Measurements from ENCODE around the gene MORN3.
"Not testable (repeated sequence)": the region's sequence is repeated elsewhere in the genome, so short reads cannot be mapped to it uniquely, and the experiment has no call there.

Gene MORN3

GRCh38 chr12:121669521-121669900 lies at the start of gene MORN3:
TSS of gene MORN3 (minus strand) at chr12:121669654. CDS start at chr12:121669483, 171 bp downstream.
- no peaks in the 10 kb centered on the region for H3K9me3 ChIP-seq (ENCODE audit: low read length)
- H3K4me3 ChIP-seq (ENCODE audit: low read length) = no peak within 1 kb of the TSS
- no peaks in the 10 kb centered on the region for H3K36me3 ChIP-seq (ENCODE audit: insufficient read depth, low read length)
- H3K27me3 ChIP-seq (ENCODE audit: insufficient read depth, low read length) = no peaks in the 10 kb centered on the region
- no peak within 1 kb of the TSS for H2AFZ ChIP-seq (ENCODE audit: low read depth, low read length)
- H3K4me1 ChIP-seq (ENCODE audit: insufficient read depth, low read length) = no peaks in the 10 kb centered on the region

DNA sequence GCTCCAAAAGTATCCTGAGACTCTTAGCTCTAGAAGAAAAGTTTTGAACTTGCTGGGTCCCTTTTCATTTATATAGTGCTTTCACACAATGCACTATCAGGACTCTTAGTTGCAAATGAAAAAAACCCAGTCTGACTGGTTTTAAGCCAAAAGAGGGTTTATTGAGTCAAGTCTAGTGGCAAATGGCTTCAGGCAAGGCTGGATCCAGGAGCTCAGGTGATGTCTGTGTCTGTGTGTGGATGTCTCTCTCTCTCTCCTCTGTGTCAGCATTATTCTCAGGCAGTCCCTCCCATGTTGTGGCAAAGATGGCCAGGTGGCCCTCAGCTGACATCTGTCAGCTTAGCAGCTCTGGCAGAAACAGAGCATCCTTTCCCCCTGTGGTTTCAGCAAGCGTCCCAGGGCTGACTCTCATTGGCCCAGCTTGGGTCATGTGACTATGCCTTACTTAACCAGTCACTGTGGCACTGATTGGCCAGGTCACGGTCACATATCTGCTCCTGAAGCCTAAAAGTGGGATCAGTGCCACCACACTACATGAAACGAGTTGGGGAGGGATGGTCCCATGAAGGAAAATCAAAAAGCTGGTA lies 49.3 kb upstream of the MORN3 start:
- Histone ChIP-seq H3K4me3 (ENCODE audit: low read length) (no peak overlapping the region), H2AFZ (ENCODE audit: low read depth, low read length) (no peak overlapping the region), H3K9me3 (ENCODE audit: low read length) (no peaks in the 10 kb centered on the region)

GRCh38 chr12:121717041-121717699 lies 47.7 kb upstream of the MORN3 start:
- peaks cover 6% of the 10 kb centered on the region for H3K4me1 ChIP-seq (ENCODE audit: insufficient read depth, low read length)
- no peak overlapping the region for H2AFZ ChIP-seq (ENCODE audit: low read depth, low read length)
- H3K9me3 ChIP-seq (ENCODE audit: low read length) = no peaks in the 10 kb centered on the region
- H3K36me3 ChIP-seq (ENCODE audit: insufficient read depth, low read length) = no peaks in the 10 kb centered on the region
- H3K27me3 ChIP-seq (ENCODE audit: insufficient read depth, low read length) = no peaks in the 10 kb centered on the region
- H3K4me3 ChIP-seq (ENCODE audit: low read length) = no peak overlapping the region

More for the DNA sequence above, 49.3 kb upstream of the MORN3 start:
- H3K27me3 ChIP-seq (ENCODE audit: insufficient read depth, low read length) = no peaks in the 10 kb centered on the region
- H3K36me3 ChIP-seq (ENCODE audit: insufficient read depth, low read length) = no peaks in the 10 kb centered on the region
- H3K4me1 ChIP-seq (ENCODE audit: insufficient read depth, low read length) = peaks cover under 1% of the 10 kb centered on the region

- Histone ChIP-seq H3K27me3 (ENCODE audit: insufficient read depth, low read length) (no peaks in the 10 kb centered on the region), H3K9me3 (ENCODE audit: low read length) (no peaks in the 10 kb centered on the region), H3K4me1 (ENCODE audit: insufficient read depth, low read length) (peaks cover 10% of the 10 kb centered on the region), H2AFZ (ENCODE audit: low read depth, low read length) (no peak overlapping the region), H3K36me3 (ENCODE audit: insufficient read depth, low read length) (no peaks in the 10 kb centered on the region), H3K4me3 (ENCODE audit: low read length) (no peak overlapping the region)
Observed at GRCh38 chr12:121715862-121716435, 46.5 kb upstream of the MORN3 start.

DNA sequence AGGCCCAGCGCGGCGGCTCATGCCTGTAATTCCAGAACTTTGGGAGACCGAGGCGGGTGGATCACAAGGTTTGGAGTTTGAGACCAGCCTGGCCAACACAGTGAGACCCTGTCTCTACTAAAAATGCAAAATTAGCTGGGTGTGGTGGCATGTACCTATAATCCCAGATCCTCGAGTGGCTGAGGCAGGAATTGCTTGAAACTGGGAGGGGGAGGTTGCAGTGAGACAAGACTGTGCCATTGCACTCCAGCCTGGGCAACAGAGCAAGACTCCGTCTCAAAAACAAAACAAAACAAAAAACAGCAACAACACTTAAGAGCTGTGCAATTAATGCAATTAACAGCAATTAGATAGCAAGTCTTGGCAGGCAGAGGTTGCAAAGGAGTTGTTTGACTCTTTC lies 45.6 kb upstream of the MORN3 start:
- H3K9me3 ChIP-seq (ENCODE audit: low read length); H3K27me3 ChIP-seq (ENCODE audit: insufficient read depth, low read length); H3K4me3 ChIP-seq (ENCODE audit: low read length); H3K36me3 ChIP-seq (ENCODE audit: insufficient read depth, low read length); H2AFZ ChIP-seq (ENCODE audit: low read depth, low read length): not testable (repeated sequence)
- H3K4me1 ChIP-seq (ENCODE audit: insufficient read depth, low read length) = peaks cover 10% of the 10 kb centered on the region

- Histone ChIP-seq H3K4me1 (ENCODE audit: insufficient read depth, low read length) (peaks cover 10% of the 10 kb centered on the region), H3K36me3 (ENCODE audit: insufficient read depth, low read length) (no peaks in the 10 kb centered on the region), H3K4me3 (ENCODE audit: low read length) (peak overlapping the region; percentile 82), H2AFZ (ENCODE audit: low read depth, low read length) (no peak overlapping the region), H3K9me3 (ENCODE audit: low read length) (no peaks in the 10 kb centered on the region), H3K27me3 (ENCODE audit: insufficient read depth, low read length) (no peaks in the 10 kb centered on the region)
Observed at GRCh38 chr12:121713793-121714192, 44.3 kb upstream of the MORN3 start.

GRCh38 chr12:121713257-121713777 lies 43.9 kb upstream of the MORN3 start:
- Histone ChIP-seq H3K9me3 (ENCODE audit: low read length) (no peaks in the 10 kb centered on the region), H3K27me3 (ENCODE audit: insufficient read depth, low read length) (no peaks in the 10 kb centered on the region), H3K36me3 (ENCODE audit: insufficient read depth, low read length) (no peaks in the 10 kb centered on the region), H3K4me1 (ENCODE audit: insufficient read depth, low read length) (peaks cover 10% of the 10 kb centered on the region), H3K4me3 (ENCODE audit: low read length) (peak overlapping the region; percentile 82), H2AFZ (ENCODE audit: low read depth, low read length) (peak overlapping the region; percentile 93)

DNA sequence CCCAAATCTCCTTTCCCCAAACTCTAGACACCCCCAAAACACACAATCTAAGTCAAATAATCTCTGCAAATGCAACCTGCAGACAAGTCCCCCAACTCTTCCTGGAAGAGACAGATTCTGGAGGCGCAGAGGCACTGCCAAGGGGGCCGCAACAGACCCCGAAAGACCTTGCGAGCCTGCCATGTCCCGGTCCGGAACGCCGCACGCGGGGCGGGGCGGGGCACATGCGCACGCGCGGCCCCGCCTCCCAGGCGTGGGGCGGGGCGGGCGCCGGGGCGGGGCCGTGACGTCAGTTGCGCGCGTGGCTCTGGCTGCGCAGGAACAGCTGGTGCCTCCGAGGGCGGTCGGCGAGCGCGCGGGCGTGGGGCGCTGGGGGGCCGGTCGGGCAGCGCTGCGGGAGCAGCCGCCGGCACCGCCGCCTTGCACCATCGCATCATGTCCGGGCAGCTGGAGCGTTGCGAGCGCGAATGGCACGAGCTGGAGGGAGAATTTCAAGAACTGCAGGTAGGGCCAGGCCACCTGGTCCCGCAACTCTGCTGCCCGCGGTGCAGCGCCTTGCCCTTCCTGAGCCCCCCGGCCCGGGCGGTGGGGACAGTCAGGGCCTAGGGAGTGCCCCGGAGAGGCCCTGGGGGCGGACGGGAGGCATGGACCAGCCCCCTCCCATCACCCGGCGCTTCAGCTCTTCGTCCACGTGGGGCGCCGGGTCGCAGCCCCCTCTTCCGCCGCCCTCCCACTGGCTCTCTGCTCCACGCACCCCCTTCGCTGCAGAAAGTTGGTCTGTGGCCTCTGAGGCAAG lies 43.2 kb upstream of the MORN3 start, which contains the start of gene TMEM120B:
TMEM120B (plus strand) TSS at position 292 of the 796 bp plus-strand sequence; CDS start at position 436, 144 bp downstream.
- peak within 1 kb of the TSS; percentile 82 for H3K4me3 ChIP-seq (ENCODE audit: low read length)
- peak within 1 kb of the TSS; percentile 93 for H2AFZ ChIP-seq (ENCODE audit: low read depth, low read length)
- peaks cover 10% of the 10 kb centered on the region for H3K4me1 ChIP-seq (ENCODE audit: insufficient read depth, low read length)
- H3K9me3 ChIP-seq (ENCODE audit: low read length) = no peaks in the 10 kb centered on the region
- no peaks in the 10 kb centered on the region for H3K27me3 ChIP-seq (ENCODE audit: insufficient read depth, low read length)
- H3K36me3 ChIP-seq (ENCODE audit: insufficient read depth, low read length) = no peaks in the 10 kb centered on the region

- Histone ChIP-seq H3K36me3 (ENCODE audit: insufficient read depth, low read length) (no peaks in the 10 kb centered on the region), H3K4me1 (ENCODE audit: insufficient read depth, low read length) (peaks cover 10% of the 10 kb centered on the region), H3K27me3 (ENCODE audit: insufficient read depth, low read length) (no peaks in the 10 kb centered on the region), H3K9me3 (ENCODE audit: low read length) (no peaks in the 10 kb centered on the region), H3K4me3 (ENCODE audit: low read length) (peak overlapping the region; percentile 82), H2AFZ (ENCODE audit: low read depth, low read length) (peak overlapping the region; percentile 93)
Observed at GRCh38 chr12:121712190-121712460, 42.7 kb upstream of the MORN3 start.

DNA sequence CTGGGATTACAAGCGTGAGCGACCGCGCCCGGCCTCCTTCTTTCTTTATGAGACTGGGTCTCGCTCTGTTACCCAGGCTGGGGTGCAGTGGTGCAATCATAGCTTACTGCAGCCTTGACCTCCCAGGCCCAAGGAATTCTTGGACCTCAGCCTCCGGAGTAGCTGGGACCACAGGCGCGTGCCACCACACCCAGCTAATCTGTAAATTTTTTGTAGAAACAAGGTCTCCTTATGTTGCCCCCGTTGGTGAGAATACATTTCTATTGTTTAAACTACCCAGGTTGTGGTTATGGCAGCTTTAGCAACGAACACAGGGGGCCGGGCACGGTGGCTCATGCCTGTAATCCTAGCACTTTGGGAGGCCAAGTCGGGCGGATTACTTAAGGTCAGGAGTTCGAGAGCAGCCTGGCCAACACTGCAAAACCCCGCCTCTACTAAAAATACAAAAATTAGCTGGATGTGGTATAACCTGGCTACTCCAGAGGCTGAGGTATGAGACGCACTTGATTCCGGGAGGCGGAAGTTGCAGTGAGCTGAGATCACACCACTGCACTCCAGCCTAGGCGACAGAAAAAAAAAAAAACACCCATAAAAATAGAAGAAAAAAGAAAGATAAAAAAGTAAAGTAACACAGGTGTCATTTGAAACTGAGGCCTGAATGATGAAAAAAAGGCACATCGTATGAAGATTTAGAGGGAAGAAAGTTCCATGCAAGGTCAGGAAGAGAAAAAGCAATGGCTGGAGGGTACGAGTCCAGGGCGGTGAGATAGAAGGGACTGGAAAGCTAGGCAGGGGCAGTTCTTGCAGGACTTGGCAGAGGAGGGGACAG lies 42.1 kb upstream of the MORN3 start:
- Histone ChIP-seq H3K36me3 (ENCODE audit: insufficient read depth, low read length) (no peaks in the 10 kb centered on the region), H3K4me3 (ENCODE audit: low read length) (peak overlapping the region; percentile 82), H2AFZ (ENCODE audit: low read depth, low read length) (peak overlapping the region; percentile 93), H3K9me3 (ENCODE audit: low read length) (no peaks in the 10 kb centered on the region), H3K4me1 (ENCODE audit: insufficient read depth, low read length) (peaks cover 10% of the 10 kb centered on the region), H3K27me3 (ENCODE audit: insufficient read depth, low read length) (no peaks in the 10 kb centered on the region)

GRCh38 chr12:121709478-121709961 lies 40.1 kb upstream of the MORN3 start:
- Histone ChIP-seq H3K36me3 (ENCODE audit: insufficient read depth, low read length) (no peaks in the 10 kb centered on the region), H3K27me3 (ENCODE audit: insufficient read depth, low read length) (no peaks in the 10 kb centered on the region), H3K4me1 (ENCODE audit: insufficient read depth, low read length) (peaks cover 10% of the 10 kb centered on the region), H2AFZ (ENCODE audit: low read depth, low read length) (no peak overlapping the region), H3K4me3 (ENCODE audit: low read length) (no peak overlapping the region), H3K9me3 (ENCODE audit: low read length) (peaks cover 4% of the 10 kb centered on the region)

GRCh38 chr12:121709064-121709424 lies 39.6 kb upstream of the MORN3 start:
- not testable (repeated sequence) for H3K4me3 ChIP-seq (ENCODE audit: low read length); H3K27me3 ChIP-seq (ENCODE audit: insufficient read depth, low read length); H3K9me3 ChIP-seq (ENCODE audit: low read length); H2AFZ ChIP-seq (ENCODE audit: low read depth, low read length); H3K36me3 ChIP-seq (ENCODE audit: insufficient read depth, low read length)
- H3K4me1 ChIP-seq (ENCODE audit: insufficient read depth, low read length) = peaks cover 10% of the 10 kb centered on the region

Measured in neuron (in vitro differentiated cells).